ENCODE data around the gene MRM1. TPM values are rescaled to one million over a fixed set of nuclear protein-coding genes. Genes with fewer than 3 reads are reported as not detected.

MRM1 gene
- total and polyA plus RNA-seq, 9 of the 15 experiments (the other 6 are each of a cell fraction or from before 2014, with no cell fraction given) = 0.61 to 28.4 (median 21.5) TPM

GRCh38 chr17:36608794-36609497 lies 7.6 kb downstream of the MRM1 start (continued):
- TF ChIP-seq, protein P1, sequence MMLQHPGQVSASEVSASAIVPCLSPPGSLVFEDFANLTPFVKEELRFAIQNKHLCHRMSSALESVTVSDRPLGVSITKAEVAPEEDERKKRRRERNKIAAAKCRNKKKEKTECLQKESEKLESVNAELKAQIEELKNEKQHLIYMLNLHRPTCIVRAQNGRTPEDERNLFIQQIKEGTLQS (IDR thresholded peaks at IDR 0.05) = no peak
- TF ChIP-seq, protein P1 (CRISPR knock-in tag; conservative IDR thresholded peaks at IDR 0.05) = no peak
- TF ChIP-seq, protein P2, sequence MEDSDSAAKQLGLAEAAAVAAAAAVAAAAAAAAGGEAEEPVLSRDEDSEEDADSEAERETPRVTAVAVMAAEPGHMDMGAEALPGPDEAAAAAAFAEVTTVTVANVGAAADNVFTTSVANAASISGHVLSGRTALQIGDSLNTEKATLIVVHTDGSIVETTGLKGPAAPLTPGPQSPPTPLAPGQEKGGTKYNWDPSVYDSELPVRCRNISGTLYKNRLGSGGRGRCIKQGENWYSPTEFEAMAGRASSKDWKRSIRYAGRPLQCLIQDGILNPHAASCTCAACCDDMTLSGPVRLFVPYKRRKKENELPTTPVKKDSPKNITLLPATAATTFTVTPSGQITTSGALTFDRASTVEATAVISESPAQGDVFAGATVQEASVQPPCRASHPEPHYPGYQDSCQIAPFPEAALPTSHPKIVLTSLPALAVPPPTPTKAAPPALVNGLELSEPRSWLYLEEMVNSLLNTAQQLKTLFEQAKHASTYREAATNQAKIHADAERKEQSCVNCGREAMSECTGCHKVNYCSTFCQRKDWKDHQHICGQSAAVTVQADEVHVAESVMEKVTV (CRISPR knock-in tag; IDR thresholded peaks at IDR 0.05) = no peak
- no peak for TF ChIP-seq ZKSCAN3 (CRISPR knock-in tag; IDR thresholded peaks at IDR 0.05)
- TF ChIP-seq ZFP1 (CRISPR knock-in tag; IDR thresholded peaks at IDR 0.05) = no peak
- no peak for TF ChIP-seq ZC3H11A (IDR thresholded peaks at IDR 0.05; ENCODE audit: low read depth, low read length)
- 0 out of 2 replicates have a peak, but pooled peaks have one; percentile 10 for TF ChIP-seq ZKSCAN1 (IDR thresholded peaks at IDR 0.05; ENCODE audit: low read depth, low read length)
- TF ChIP-seq ZNF274 (IDR thresholded peaks at IDR 0.05; ENCODE audit: borderline replicate concordance, low read depth, low read length) = no peak
- no peak for TF ChIP-seq RBM39 (optimal IDR thresholded peaks at IDR 0.05; ENCODE audit: low read depth, low read length)
- no peak for TF ChIP-seq ZNF766 (CRISPR knock-in tag; conservative IDR thresholded peaks at IDR 0.05)
- peak; percentile 53 for TF ChIP-seq VEZF1 (CRISPR knock-in tag; IDR thresholded peaks at IDR 0.05)
- no peak for TF ChIP-seq TCF7L2 (IDR thresholded peaks at IDR 0.05; ENCODE audit: low read depth, low read length)
- TF ChIP-seq RBM22 (IDR thresholded peaks at IDR 0.05; ENCODE audit: low read depth, low read length, poor library complexity, severe bottlenecking) = no peak
- no peak for TF ChIP-seq KLF13 (tag; IDR thresholded peaks at IDR 0.05; ENCODE audit: borderline replicate concordance, low read depth)
- no peak for TF ChIP-seq NELFE (IDR thresholded peaks at IDR 0.05; ENCODE audit: insufficient read depth, insufficient read length)
- TF ChIP-seq RHOXF2B (CRISPR knock-in tag; conservative IDR thresholded peaks at IDR 0.05) = no peak
- no peak for TF ChIP-seq ZNF699 (CRISPR knock-in tag; IDR thresholded peaks at IDR 0.05; ENCODE audit: insufficient replicate concordance)
- no peak for TF ChIP-seq SUPT5H (IDR thresholded peaks at IDR 0.05)
- TF ChIP-seq BMI1 (IDR thresholded peaks at IDR 0.05; ENCODE audit: low read length) = no peak
- no peak for TF ChIP-seq DNMT1 (IDR thresholded peaks at IDR 0.05)
- no peak for TF ChIP-seq LCOR (CRISPR knock-in tag; IDR thresholded peaks at IDR 0.05)
- no peak for TF ChIP-seq COPS2 (conservative IDR thresholded peaks at IDR 0.05)
- TF ChIP-seq ZNF316 (IDR thresholded peaks at IDR 0.05) = no peak
- no peak for TF ChIP-seq MCM2 (IDR thresholded peaks at IDR 0.05; ENCODE audit: low read depth)
- TF ChIP-seq SP1 (CRISPR knock-in tag; IDR thresholded peaks at IDR 0.05) = no peak
- no peak for TF ChIP-seq RBM15 (IDR thresholded peaks at IDR 0.05; ENCODE audit: insufficient read depth, low read length)
- TF ChIP-seq POLR2A (conservative IDR thresholded peaks at IDR 0.05) = 0 out of 2 replicates have a peak, but pooled peaks have one; percentile 8
- no peak for TF ChIP-seq POLR3G (IDR thresholded peaks at IDR 0.05; ENCODE audit: extremely low read depth, insufficient read length, insufficient replicate concordance)
- no peak for TF ChIP-seq CHD2 (IDR thresholded peaks at IDR 0.05; ENCODE audit: low read depth, low read length)
- no peak for TF ChIP-seq E2F3 (CRISPR knock-in tag; IDR thresholded peaks at IDR 0.05)
